Mesenteric fat pad (tissue), 1 donor: ENCODE measurements around the gene TTC16. TPM values are rescaled to one million over a fixed set of nuclear protein-coding genes. Genes with fewer than 3 reads are reported as not detected.

Source experiments
- DNase-seq: peaks from one replicate; pipeline ENCODE4 v3.0.0-alpha.2; 2020; ENCODE audit warnings: low spot score
- total RNA-seq: library from RNA; stranded (reverse); fragmentation: NEBNext Ultra II Directional; extraction: Animal tissue kit (Norgen Biotek cat#: 25700); gene quantifications from one replicate; pipeline ENCODE4 v1.2.1, GENCODE V29; 2021
- donor health status: DM: yes; HTN: yes; CAD: no.

Gene TTC16
- total RNA-seq, 1 donor from 2014 or later: not detected

GRCh38 chr9:127694890-127695720 lies 20.8 kb upstream of the TTC16 start:
- DNase-seq: no peak

GRCh38 chr9:127697575-127697974 lies 18.3 kb upstream of the TTC16 start:
- no peak for DNase-seq

GRCh38 chr9:127698386-127698785 lies 17.5 kb upstream of the TTC16 start:
- DNase-seq: no peak

- DNase-seq: peak; percentile 96
Measured at GRCh38 chr9:127698985-127699670, 16.8 kb upstream of the TTC16 start.

- no peak for DNase-seq
Measured at GRCh38 chr9:127700140-127700539, 15.7 kb upstream of the TTC16 start.

- no peak for DNase-seq
Measured at GRCh38 chr9:127700594-127701255, 15.2 kb upstream of the TTC16 start.

DNA sequence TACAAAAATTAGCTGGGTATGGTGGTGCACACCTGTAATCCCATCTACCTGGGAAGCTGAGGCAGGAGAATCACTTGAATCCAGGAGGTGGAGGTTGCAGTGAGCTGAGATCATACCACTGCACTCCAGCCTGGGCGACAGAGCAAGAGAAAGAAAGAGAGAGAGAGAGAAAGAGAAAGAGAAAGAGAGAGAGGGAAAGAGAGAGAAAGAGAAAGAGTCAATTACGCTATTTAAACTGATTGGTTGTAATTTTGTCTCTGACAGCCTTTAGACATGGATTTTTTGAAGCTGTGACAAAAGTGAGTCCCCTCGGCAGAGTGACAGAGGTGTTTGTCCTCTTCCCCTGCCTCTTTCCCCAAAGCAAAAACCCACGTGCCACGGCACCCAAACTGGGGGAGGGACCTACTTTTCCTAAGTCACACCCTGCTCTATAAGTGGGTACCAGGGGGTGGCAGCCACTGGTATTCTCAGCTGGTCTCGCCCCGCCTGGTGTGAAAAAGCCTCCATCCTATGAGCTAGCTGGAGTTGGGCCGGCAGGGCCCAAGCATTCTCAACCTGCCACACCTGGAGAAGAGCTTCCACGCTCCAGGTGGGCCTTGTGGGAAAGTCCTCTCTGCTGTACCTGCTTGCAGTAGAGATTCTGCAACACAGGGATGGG lies 12.5 kb upstream of the TTC16 start:
- DNase-seq: no peak

GRCh38 chr9:127705577-127706379 lies 10.1 kb upstream of the TTC16 start:
- no peak for DNase-seq

- DNase-seq: no peak
Measured at GRCh38 chr9:127706836-127707241, 9.0 kb upstream of the TTC16 start, which contains the start of gene CFAP157. CFAP157 (plus strand) TSS chr9:127706988; CDS start chr9:127707032, 44 bp downstream.

- no peak for DNase-seq
Measured at GRCh38 chr9:127707766-127708165, 8.1 kb upstream of the TTC16 start.

- DNase-seq: no peak
Measured at GRCh38 chr9:127708952-127709587, 6.8 kb upstream of the TTC16 start.

- no peak for DNase-seq
Measured at GRCh38 chr9:127710204-127710783, 5.6 kb upstream of the TTC16 start.

DNA sequence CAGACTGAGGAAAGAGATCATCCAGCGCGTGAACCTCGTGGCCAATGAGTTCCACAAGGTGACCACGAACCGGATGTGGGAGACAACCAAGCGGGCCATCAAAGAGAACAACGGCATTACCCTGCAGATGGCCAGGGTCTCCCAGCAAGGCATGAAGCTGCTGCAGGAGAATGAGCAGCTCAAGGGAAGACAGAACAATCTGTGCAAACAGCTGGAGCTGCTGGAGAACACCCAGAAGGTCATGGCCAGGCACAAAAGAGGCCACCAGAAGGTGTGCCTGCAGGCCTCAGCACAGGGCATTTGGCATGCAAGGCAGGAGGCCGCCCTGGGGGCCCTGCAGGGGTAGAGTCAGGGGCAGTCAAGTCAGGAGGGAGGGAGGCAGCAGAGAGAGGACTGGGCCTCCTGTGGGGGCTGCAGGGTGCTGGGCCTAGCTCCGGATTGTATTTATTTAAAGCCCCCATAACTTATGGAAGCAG lies 4.6 kb upstream of the TTC16 start:
- DNase-seq: no peak

DNA sequence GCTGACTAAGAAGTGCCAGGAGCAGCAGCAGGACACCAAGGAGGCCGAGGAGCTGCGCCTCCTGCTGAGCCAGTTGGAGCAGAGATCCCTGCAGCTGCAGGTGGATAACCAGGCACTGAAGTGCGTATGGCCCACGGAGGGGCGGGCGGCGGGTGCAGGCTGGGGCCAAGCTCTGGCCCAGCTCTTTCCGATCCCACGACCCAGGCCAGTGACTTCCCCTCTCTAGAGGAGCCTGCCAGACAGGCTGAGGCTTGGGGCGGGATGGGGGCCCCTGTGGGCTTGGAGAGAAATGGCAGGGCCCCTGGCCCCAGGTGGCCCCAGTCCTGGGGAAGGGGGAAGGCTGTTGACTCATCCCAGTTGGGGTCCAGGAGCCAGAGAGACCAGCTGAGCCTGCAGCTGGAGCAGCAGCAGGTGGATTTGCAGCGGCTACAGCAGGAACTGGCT lies 4.0 kb upstream of the TTC16 start:
- DNase-seq: no peak

- DNase-seq: no peak
Measured at GRCh38 chr9:127712371-127712770, 3.5 kb upstream of the TTC16 start.

DNA sequence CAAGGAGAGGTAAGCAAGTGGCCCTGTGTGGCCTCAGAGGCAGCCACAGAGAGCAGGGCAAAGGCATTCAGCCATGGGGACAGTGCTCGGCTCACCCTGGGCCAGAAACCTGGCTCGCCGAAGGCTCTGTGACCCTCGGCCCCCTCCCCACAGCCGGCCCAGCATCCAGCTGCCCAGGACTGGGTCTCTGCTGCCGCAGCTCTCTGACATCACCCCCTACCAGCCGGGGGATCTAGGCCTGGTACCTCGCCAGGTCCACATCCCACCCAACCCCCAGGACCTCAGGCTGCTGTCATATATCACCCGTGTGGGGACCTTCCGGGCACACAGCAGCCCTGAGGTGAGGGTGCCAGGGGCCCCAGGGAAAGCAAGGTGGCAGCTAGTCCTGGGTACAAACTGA lies 3.0 kb upstream of the TTC16 start:
- DNase-seq: no peak

DNA sequence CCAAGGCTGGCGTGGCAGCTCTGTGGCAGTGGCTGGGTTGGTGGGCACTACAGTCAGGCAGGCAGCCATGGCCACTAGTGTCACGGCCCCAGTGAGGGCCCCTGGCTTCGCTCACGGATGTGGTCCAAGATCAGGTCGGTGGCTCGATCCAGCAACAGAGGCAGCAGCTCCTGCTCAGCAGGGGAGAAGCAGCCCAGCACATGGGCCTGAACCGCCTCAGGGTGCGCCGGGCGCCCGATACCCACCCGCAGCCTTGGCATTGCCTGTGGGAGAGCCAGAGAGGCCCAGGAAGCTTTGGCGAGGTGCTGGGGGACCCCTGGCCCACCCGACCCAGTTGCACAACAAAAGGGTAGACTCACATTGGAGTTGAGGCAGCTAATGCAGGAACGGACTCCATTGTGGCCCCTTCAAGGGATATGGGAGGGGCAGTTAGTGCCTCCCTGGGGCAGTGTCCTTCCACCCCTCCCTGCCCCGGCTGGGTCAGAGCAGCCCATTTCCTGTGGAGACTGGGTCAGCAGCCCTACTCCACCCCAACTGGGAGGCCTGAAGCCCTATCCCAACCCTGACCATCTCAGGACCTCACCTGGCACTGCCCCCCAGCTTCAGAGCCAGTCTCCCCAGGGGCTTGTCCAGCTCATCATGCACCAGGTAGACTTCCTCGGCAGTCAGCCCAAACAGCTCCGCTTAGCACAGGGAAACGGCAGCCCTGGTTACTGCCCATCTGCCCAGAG lies 1.7 kb upstream of the TTC16 start:
- DNase-seq: no peak

- DNase-seq: no peak
Measured at GRCh38 chr9:127714951-127715469, 869 bp upstream of the TTC16 start.

DNA sequence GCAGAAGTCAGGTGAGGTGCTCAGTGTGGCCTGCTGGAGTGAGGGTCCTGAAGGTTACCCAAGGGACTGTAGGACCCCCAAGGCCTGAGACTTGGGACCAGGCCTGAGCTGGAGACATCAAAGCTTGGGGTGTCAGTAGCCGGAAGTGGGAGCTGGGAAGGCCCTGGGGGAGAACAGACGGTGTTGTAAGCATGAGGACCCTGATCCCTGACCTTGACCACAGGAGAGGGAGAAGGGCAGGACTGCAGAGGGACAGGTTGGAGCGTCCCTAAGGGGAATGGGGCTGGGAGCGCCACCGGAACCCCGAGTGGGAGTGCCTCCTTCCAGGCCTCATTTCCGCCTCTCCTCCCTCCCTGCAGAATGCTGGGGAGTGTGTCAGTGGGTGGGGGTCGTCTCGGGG lies 533 bp downstream of the TTC16 start:
- DNase-seq: no peak
